CD4-positive, alpha-beta memory T cell (primary cell): ENCODE measurements around the gene PKP3. TPM values are rescaled to one million over a fixed set of nuclear protein-coding genes. Genes with fewer than 3 reads are reported as not detected.

Experiments
- CTCF ChIA-PET: fragments of 350-600 bp; sonication (Branson Sonifier 250); formaldehyde crosslinking; loops from one replicate; lab custom pipeline; 2021; ENCODE audit warnings: inconsistent platforms; ENCODE audit not compliant: partially characterized antibody; lab: Charles Lee
- POLR2A ChIA-PET: fragments of 350-600 bp; sonication (Branson Sonifier 250); formaldehyde crosslinking; loops from one replicate; lab custom pipeline; 2021; ENCODE audit not compliant: partially characterized antibody; lab: Charles Lee
- DNase-seq, 5 donors: peaks; one replicate each; pipeline versions ENCODE4 v3.0.0 to v3.0.0-alpha.2; 2020 to 2022; ENCODE audit warnings: mixed read lengths in 1 of 5
- H3K27ac ChIP-seq: one replicate; pipeline ENCODE4 v1.7.0; 2013; ENCODE audit warnings: low read depth, low read length
- H3K27me3 ChIP-seq: 2 replicates; pipeline ENCODE4 v1.7.0; 2013; ENCODE audit warnings: mild to moderate bottlenecking, low read length, moderate library complexity; ENCODE audit not compliant: insufficient read depth
- H3K36me3 ChIP-seq: 2 replicates; pipeline ENCODE4 v1.7.0; 2013; ENCODE audit warnings: mild to moderate bottlenecking, low read length, moderate library complexity; ENCODE audit not compliant: insufficient read depth
- H3K4me1 ChIP-seq: 2 replicates; pipeline ENCODE4 v1.7.0; 2013; ENCODE audit warnings: mild to moderate bottlenecking, low read length, moderate library complexity; ENCODE audit not compliant: insufficient read depth
- H3K4me3 ChIP-seq, 2 donors: one replicate each; pipeline ENCODE4 v1.7.0; 2013; ENCODE audit warnings: low read length in 2 of 2, mild to moderate bottlenecking in 1 of 2
- H3K9me3 ChIP-seq, 2 donors: one replicate each; pipeline ENCODE4 v1.7.0; 2013; ENCODE audit warnings: low read length in 2 of 2, control low read depth in 1 of 2; ENCODE audit not compliant: control insufficient read depth in 1 of 2
- H3K27ac Mint-ChIP-seq, 7 donors: one replicate each; pipeline ENCODE4 v1.8.0; 2020 to 2021; ENCODE audit warnings: mixed read lengths in 7 of 7, mild to moderate bottlenecking in 6 of 7, inconsistent platforms in 3 of 7, moderate library complexity in 3 of 7
- H3K27me3 Mint-ChIP-seq, 2 donors: one replicate each; pipeline ENCODE4 v1.8.0; 2020 to 2021; ENCODE audit warnings: mixed read lengths in 2 of 2
- H3K36me3 Mint-ChIP-seq, 2 donors: one replicate each; pipeline ENCODE4 v1.8.0; 2020 to 2021; ENCODE audit warnings: mixed read lengths in 2 of 2, inconsistent platforms in 1 of 2, mild to moderate bottlenecking in 1 of 2
- H3K4me1 Mint-ChIP-seq, 4 donors: one replicate each; pipeline ENCODE4 v1.8.0; 2020 to 2021; ENCODE audit warnings: mixed read lengths in 4 of 4, mild to moderate bottlenecking in 1 of 4
- H3K4me3 Mint-ChIP-seq, 8 donors: one replicate each; pipeline ENCODE4 v1.8.0; 2020 to 2021; ENCODE audit warnings: mixed read lengths in 8 of 8, mild to moderate bottlenecking in 7 of 8, moderate library complexity in 6 of 8, inconsistent platforms in 3 of 8
- H3K9me3 Mint-ChIP-seq, 8 donors: one replicate each; pipeline ENCODE4 v1.8.0; 2020 to 2021; ENCODE audit warnings: mixed read lengths in 8 of 8, mild to moderate bottlenecking in 5 of 8, inconsistent platforms in 3 of 8, moderate library complexity in 1 of 8
- intact Hi-C: fragments of 100-400 bp; cut with micrococcal nuclease; formaldehyde crosslinking; loops from one replicate; pipeline ENCODE4 v1.15.1; 2023
- polyA plus RNA-seq, 2 donors: library from polyadenylated mRNA; unstranded; fragments of 300-500 nt; fragmentation: Illumina TruSeq; gene quantifications; one replicate each; pipeline ENCODE4 v1.2.3, GENCODE V29; 2021
- total RNA-seq, 2 experiments: library from RNA; stranded (reverse); gene quantifications; one replicate each; pipeline ENCODE4 v1.2.3, GENCODE V29; 2021

Gene PKP3
- total and polyA plus RNA-seq, 4 experiments from 2014 or later: 0.14 TPM; not detected in 3

DNA sequence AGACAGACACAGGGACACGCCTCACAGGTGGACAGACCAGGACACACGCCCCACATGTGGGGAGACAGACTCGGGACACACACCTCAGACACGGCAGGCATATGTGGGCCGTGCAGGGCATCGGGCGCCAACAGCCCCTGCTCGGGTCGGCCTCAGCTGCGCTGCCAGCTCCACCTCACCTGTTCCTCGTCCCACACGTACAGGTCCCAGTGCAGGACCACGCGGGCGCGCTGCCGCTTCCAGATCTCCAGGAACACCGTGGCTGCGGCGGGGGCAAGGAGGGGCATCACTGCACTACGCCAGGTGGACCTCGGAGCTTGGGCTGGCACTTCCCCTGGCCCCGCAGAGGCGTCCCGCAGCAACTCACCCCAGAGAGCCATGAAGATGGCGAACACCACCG lies 35.4 kb downstream of the PKP3 start:
- Mint-ChIP-seq H3K36me3 (peaks cover 22 to 23% of the 10 kb centered on the region in 2 donors), H3K4me3 (no peak overlapping the region), H3K9me3 (no peaks in the 10 kb centered on the region), H3K27me3 (no peaks in the 10 kb centered on the region), H3K4me1 (peaks cover 0 to 1% (median under 1%) of the 10 kb centered on the region in 4 donors), H3K27ac (peak overlapping the region in 1 of 7 donors; percentile 37)
- CTCF ChIA-PET: no interaction called here
- no peak overlapping the region for H3K4me3 ChIP-seq
- H3K27me3 ChIP-seq: no peaks in the 10 kb centered on the region
- peaks cover 12% of the 10 kb centered on the region for H3K36me3 ChIP-seq
- no peaks in the 10 kb centered on the region for H3K4me1 ChIP-seq
- POLR2A ChIA-PET: no interaction called here
- intact Hi-C loops: no loop called here
- no peak for DNase-seq
- no peak overlapping the region for H3K27ac ChIP-seq
- H3K9me3 ChIP-seq: no peaks in the 10 kb centered on the region

DNA sequence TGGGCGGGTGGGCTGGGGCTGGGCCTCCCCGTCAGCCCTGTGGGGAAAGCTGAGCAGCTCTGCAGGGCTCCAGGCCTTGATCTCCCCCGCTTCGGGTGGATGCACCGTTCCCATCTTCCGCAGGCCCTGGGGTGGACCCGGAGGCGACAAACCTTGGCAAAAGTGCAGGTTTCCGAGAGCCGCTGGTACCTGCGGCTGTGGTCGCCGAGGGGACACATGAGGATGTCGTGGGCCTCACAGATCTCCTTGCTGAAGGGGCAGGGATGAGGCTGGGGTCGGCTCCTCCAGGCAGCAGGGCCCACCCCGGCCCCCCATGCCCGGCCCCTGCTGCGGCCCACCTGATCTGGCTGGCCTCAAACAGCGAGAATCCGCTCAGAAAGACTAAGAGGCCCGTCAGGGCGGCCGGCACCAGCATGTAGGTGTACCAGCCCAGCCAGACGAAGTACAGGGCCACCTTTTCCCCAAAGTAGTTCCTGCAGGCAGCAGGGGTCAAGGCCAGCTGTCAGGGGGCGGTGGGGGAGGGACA lies 36.0 kb downstream of the PKP3 start:
- no peaks in the 10 kb centered on the region for H3K4me1 ChIP-seq
- Mint-ChIP-seq H3K4me1 (no peaks in the 10 kb centered on the region), H3K27ac (no peak overlapping the region), H3K36me3 (peaks cover 17 to 22% of the 10 kb centered on the region in 2 donors), H3K4me3 (no peak overlapping the region), H3K9me3 (no peaks in the 10 kb centered on the region), H3K27me3 (no peaks in the 10 kb centered on the region)
- H3K27ac ChIP-seq: no peak overlapping the region
- POLR2A ChIA-PET: no interaction called here
- CTCF ChIA-PET: no interaction called here
- no peaks in the 10 kb centered on the region for H3K27me3 ChIP-seq
- peak in 1 of 5 donors; percentile 5 for DNase-seq
- H3K4me3 ChIP-seq: no peak overlapping the region
- H3K9me3 ChIP-seq: no peaks in the 10 kb centered on the region
- intact Hi-C loops: no loop called here
- H3K36me3 ChIP-seq: peaks cover 12% of the 10 kb centered on the region

DNA sequence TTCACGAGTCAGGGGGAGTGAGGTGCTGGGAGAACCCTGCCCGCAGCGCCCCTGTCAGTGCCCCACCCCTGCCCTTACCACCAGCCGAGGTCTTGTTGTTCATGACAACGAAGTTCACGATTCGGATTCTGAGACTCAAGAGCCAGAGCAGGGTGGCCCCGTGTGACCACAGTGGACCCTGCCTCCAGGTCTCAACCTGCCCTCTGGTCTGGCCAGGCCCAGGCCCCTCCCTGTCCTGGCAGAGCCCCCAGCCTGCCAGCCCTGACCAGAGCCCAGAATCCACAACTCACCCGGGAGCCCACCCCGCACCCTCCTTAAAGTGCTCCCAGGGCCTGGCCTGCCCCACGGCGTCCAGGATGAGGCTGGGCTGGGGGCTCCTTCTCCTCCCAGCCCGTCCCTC lies 37.9 kb downstream of the PKP3 start:
- Histone ChIP-seq H3K4me3 (no peak overlapping the region), H3K36me3 (peaks cover 12% of the 10 kb centered on the region), H3K4me1 (no peaks in the 10 kb centered on the region), H3K9me3 (no peaks in the 10 kb centered on the region), H3K27ac (no peak overlapping the region), H3K27me3 (no peaks in the 10 kb centered on the region)
- DNase-seq: peak in 1 of 5 donors; percentile 22
- POLR2A ChIA-PET: no interaction called here
- CTCF ChIA-PET: no interaction called here
- intact Hi-C loops: no loop called here
- Mint-ChIP-seq H3K36me3 (peaks cover 11 to 18% of the 10 kb centered on the region in 2 donors), H3K27me3 (no peaks in the 10 kb centered on the region), H3K4me1 (peaks cover 0 to 5% (median 3%) of the 10 kb centered on the region in 4 donors), H3K4me3 (no peak overlapping the region), H3K9me3 (no peaks in the 10 kb centered on the region), H3K27ac (no peak overlapping the region)

DNA sequence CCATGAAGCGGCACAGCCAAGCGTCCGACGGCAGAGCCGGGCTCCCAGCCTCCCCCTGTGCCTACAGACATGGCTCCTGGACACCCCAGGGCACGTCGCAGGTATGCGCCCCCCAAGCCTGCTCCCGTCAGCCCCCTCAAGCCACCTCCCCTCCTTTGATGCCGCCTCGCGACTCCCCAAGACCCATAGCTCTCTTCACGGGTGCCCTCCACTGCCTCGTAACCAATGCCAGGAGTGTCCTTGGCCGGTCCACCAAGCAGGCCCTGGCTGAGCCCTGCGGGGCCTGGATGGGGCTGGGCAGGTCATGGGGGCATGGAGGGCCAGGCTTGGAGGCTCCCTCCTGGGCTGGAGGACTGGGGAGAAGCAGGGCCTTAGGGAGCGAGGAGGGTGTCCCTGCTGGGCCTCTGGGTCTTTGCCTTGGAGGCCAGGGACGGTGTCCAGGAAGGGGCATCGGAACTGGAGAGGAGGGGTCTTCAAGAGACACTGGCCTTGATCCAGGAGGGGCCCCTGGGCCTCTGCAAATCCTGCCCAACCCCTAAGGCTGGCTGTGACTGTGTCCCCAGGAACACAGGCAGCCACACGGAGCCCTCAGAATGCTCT lies 38.6 kb downstream of the PKP3 start:
- Mint-ChIP-seq H3K9me3 (no peaks in the 10 kb centered on the region), H3K4me1 (peaks cover 6 to 12% (median 7%) of the 10 kb centered on the region in 4 donors), H3K27ac (no peak overlapping the region), H3K36me3 (peaks cover 9 to 17% of the 10 kb centered on the region in 2 donors), H3K4me3 (peak overlapping the region in 1 of 8 donors; percentile 60), H3K27me3 (no peaks in the 10 kb centered on the region)
- peak in 1 of 5 donors; percentile 12 for DNase-seq
- CTCF ChIA-PET: no interaction called here
- Histone ChIP-seq H3K4me1 (peaks cover 6% of the 10 kb centered on the region), H3K36me3 (peaks cover 12% of the 10 kb centered on the region), H3K27ac (no peak overlapping the region), H3K4me3 (no peak overlapping the region), H3K9me3 (no peaks in the 10 kb centered on the region), H3K27me3 (no peaks in the 10 kb centered on the region)
- intact Hi-C loops: no loop called here
- POLR2A ChIA-PET: no interaction called here

DNA sequence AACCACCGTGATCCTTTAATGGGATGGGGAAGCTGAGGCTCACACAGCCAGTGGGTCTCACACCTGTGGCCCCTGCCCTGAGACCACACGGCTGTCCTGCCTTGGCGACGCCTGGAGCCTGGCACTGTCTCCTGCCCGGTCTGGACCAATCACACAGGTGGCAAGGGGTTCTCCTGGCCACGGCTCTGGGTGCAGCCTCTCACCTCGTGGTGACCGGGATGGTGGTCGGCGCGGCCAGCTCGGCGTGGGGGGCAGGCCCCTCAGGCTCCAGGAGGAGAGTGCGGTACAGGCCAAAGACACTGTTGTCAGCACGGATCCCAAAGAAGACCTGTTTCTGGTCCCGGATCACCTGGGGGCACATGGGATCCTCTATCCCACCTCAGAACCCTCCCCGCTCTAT lies 39.1 kb downstream of the PKP3 start:
- no peak overlapping the region for H3K27ac Mint-ChIP-seq
- intact Hi-C loops: no loop called here
- no peak overlapping the region for H3K4me3 Mint-ChIP-seq
- H3K4me1 Mint-ChIP-seq: peaks cover 7 to 17% (median 8%) of the 10 kb centered on the region in 4 donors
- ChIA-PET POLR2A (no interaction called here), CTCF (no interaction called here)
- H3K27me3 ChIP-seq: no peaks in the 10 kb centered on the region
- H3K9me3 ChIP-seq: no peaks in the 10 kb centered on the region
- H3K36me3 ChIP-seq: peaks cover 12% of the 10 kb centered on the region
- no peak overlapping the region for H3K27ac ChIP-seq
- no peaks in the 10 kb centered on the region for H3K9me3 Mint-ChIP-seq
- peak in 1 of 5 donors; percentile 12 for DNase-seq
- H3K4me3 ChIP-seq: no peak overlapping the region
- peaks cover 8% of the 10 kb centered on the region for H3K4me1 ChIP-seq
- H3K27me3 Mint-ChIP-seq: no peaks in the 10 kb centered on the region
- H3K36me3 Mint-ChIP-seq: peaks cover 6 to 14% of the 10 kb centered on the region in 2 donors

DNA sequence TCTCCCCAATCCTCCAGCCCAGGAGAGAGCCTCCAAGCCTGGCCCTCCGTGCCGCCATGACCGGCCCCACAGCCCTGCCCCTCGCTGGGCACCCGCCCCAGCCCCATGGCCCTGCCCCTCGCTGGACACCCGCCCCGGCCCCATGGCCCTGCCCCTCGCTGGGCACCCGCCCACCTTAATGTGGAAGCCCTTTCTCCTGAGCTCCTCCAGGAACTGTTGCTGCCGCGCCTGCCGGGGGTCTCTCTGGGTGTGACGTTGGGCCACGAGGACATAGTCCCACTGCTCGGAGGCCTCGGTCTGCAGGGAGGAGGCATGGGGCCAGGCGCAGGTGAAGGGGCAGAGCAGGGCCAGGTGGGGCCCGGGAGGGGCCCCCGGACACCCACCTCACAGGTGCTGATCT lies 39.6 kb downstream of the PKP3 start:
- Histone ChIP-seq H3K27me3 (no peaks in the 10 kb centered on the region), H3K9me3 (no peaks in the 10 kb centered on the region), H3K4me3 (no peak overlapping the region), H3K36me3 (peaks cover 12% of the 10 kb centered on the region), H3K4me1 (peaks cover 12% of the 10 kb centered on the region), H3K27ac (no peak overlapping the region)
- Mint-ChIP-seq H3K4me3 (no peak overlapping the region), H3K27ac (no peak overlapping the region), H3K4me1 (peaks cover 8 to 22% (median 10%) of the 10 kb centered on the region in 4 donors), H3K27me3 (no peaks in the 10 kb centered on the region), H3K36me3 (peaks cover 2 to 10% of the 10 kb centered on the region in 2 donors), H3K9me3 (no peaks in the 10 kb centered on the region)
- ChIA-PET CTCF (no interaction called here), POLR2A (no interaction called here)
- DNase-seq: peak in 1 of 5 donors; percentile 7
- intact Hi-C loops: no loop called here

DNA sequence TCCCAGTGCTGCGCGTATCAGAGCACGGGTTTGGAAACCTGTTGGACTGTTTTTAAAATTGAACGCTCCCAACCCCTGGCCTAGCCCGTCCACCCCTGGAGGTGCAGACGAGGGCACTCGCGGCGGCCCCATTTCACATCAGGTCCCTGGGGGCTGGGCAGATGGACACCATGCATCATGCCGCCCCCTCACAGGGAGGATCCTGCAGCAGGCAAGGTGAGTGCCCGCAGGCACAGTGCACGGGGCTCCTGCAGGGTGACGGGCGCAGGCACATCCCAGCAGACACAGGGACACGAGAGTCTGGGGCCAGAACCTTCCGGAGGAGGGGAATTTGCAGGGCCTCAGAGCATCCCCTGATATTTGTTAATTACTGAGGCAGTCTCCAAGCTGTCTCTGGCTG lies 40.5 kb downstream of the PKP3 start:
- Histone ChIP-seq H3K4me1 (peaks cover 20% of the 10 kb centered on the region), H3K4me3 (no peak overlapping the region), H3K27ac (no peak overlapping the region), H3K27me3 (no peaks in the 10 kb centered on the region), H3K9me3 (no peaks in the 10 kb centered on the region), H3K36me3 (peaks cover 12% of the 10 kb centered on the region)
- POLR2A ChIA-PET: no interaction called here
- peak in 1 of 5 donors; percentile 17 for DNase-seq
- H3K9me3 Mint-ChIP-seq: no peaks in the 10 kb centered on the region
- H3K36me3 Mint-ChIP-seq: peaks cover 0 to 5% of the 10 kb centered on the region in 2 donors
- H3K4me3 Mint-ChIP-seq: no peak overlapping the region
- H3K27me3 Mint-ChIP-seq: no peaks in the 10 kb centered on the region
- CTCF ChIA-PET: no interaction called here
- intact Hi-C loops: no loop called here
- H3K4me1 Mint-ChIP-seq: peaks cover 8 to 29% (median 13%) of the 10 kb centered on the region in 4 donors
- no peak overlapping the region for H3K27ac Mint-ChIP-seq
